ENCODE results near the gene ATP2B1.

ATP2B1 gene

DNA sequence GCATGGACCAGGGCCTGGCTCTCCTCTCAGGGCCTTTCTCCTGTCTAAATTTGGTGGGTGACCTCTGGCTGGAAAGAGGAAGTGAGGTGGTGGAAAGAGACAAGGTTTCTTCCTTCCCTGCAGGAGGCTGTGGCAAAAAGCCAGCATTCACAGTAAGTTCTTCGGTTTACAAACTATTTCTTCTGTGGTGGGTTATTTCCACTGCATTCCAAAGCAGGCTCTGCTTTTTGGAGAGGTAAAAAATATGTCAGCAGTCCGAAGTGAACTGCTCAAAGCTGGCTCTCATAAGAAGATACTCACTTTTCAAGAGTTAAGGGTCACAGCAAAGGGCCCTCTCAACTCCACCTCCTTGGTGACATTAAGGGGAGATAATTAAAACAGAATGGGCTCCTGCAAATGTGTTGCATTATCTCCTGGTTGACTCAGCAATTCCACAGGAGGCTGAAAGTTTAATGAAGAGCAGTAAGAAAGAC is 133.9 kb downstream of the ATP2B1 start:
- peak; percentile 43 for DNase-seq

DNA sequence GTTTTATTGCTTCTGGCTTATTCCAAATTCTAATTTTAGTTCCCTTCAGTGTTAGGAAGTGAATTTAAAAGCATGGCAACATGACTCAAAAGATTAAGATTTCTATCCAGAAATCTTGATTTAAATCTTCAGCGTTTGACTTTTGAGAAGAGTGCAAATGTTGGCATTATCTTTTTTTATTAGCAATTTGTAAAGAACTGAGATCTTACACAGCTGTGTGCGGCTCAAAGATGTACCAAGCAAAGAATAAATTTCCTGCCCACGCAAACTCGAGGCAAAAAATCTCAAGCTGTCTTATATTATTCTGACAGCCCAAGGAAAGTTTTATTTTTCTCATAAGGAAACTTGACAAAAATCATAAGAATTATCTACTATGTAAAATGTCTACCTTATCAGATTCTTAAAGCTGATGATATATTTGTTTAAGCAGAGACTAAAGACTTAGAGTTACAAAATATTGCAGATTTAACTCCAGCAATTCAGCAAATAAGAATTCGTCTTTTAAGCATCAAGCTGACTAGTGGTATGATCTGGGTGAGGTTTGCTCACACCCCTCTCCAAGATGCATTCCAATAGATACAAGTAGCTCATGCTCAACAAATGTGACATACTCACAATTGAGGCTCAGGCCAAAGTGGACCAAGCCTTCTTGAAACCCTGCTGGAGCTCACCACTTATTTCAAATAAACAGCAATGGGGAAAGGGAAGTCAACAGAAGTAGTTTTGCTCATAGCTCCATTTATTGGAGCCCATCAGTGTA is 135.4 kb downstream of the ATP2B1 start:
- no peak for DNase-seq

DNA sequence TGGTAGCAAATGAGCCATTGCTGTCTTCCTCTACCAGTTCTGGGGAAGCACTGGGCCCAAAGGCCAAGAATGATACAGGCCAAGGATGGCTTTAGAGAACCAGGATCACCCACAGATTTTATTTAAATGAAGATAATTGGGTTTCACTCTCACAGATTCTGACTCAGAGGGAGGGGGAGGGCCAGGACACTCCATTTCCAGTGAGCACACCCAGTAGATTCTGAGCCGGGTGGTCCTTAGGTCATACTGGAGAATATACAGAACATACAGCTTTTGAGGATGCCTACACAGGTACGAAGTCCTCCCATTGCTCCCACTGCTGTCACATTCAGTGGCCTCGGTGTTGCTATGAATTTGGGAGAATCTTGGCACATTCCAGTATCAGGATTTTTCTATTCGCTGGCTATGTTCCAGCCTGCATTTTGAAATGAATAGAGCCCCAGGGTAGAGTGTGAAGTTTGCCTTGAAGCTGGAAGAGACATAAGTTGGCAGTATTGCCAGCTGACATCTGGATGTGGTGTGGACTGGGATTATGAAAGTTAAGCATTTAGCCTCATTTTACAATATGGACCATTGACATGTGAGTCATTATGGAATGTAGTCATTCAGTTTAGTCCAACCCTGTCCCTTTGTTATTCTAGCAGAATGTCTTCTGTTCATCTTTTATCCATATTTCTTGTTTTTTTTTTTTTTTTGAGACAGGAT is 137.0 kb downstream of the ATP2B1 start:
- no peak for DNase-seq

DNA sequence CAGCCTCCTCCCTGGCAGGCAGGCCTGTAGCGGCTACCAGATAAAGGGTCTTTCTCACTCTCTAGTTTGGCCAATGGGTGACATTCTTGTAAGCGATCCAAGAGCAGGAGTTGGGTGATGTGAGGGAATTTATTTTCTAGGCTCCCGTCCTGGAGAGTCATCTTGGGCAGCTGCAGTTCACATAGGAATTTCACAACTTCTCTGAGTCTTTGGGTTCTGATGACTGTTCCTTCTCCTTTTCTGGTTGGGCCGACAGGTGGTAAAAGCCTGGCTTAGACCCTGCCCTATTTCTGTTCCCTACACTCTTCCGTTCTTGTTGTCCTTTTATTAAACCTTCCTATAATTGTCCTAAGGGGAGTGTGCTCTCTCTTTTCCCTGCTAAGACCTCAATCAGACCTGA is 140.2 kb downstream of the ATP2B1 start:
- DNase-seq, result no peak

DNA sequence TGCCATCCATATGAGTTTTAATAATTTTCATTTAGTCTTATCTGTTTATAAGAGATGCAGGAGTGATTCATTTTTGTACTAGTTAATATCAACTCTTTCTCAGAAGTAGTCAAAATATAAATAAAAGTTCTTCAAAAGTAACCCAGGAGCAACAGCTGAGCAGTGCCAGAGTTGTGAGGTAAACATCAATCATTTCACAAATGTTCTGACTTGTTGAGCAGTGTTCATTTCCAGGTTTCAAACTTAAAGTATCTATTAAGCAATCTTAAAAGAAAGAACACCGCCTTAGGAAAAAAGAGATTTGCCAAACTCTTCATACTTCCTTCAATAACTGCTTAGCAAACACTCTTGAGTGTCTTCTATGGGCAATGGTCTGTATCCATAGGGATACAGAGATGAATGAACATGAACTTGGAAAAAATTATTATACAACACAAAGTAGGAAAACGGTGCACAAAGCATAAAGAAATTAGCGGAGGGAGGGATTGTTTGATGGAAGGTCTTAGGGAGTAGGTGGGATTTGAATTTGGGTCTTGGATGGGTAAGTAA is 140.9 kb downstream of the ATP2B1 start:
- DNase-seq, result no peak

DNA sequence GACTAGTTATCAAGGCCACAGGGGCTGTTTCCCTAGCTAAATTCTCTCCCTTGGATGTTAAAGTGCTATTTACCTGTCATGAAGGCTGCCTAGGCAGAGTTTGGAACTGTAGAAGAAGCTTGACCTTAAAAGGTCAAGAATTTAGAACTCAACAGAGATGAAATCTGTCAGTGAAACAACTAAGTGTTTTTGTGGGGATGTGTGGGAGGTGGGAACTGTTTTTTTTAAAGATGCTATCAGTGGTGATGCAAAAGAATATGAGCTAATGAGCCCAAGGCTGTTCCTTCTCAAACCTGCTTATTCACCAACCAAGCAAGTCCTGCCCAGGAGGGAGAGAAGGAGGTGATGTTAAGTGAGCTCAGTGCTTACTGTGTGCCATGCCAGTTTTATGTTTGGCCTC is 142.0 kb downstream of the ATP2B1 start:
- DNase-seq, result no peak

DNA sequence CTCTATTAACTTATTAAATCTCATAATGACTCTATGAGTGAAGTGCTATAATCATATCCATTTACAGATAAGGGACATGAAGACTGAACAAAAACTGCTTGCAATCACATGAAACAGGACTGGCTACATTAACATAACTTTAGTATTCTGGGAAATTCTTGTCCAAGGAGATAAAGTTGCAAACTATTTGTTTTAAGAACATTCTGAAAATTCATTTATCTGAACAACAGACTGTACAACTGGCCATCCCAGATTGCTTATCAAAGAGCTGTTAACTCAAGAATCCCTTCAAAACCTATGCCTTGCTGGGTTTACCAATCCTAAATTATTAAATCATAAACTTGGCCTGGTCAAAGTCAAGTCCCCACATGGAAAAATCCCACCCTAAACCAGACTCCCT is 143.6 kb downstream of the ATP2B1 start:
- no peak for DNase-seq

DNA sequence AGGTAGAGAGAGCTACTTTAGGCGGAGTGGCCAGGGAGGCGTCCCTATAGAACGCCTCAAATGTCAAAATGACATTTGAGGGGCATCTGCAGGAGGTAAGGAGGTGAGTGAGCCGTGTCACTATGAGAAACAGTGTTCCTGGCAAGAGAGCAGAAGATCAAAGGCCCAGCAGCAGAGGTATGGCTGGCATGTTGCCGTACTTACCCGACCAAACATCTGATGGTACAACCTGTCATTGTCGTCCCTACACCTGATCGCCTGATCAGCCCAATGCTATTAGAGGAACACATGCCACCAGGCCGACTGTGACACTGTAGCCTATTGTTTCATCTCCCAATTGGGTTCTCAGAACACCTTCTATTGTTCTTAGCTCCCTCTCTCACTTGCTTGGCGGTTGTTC is 148.9 kb downstream of the ATP2B1 start:
- no peak for DNase-seq

DNA sequence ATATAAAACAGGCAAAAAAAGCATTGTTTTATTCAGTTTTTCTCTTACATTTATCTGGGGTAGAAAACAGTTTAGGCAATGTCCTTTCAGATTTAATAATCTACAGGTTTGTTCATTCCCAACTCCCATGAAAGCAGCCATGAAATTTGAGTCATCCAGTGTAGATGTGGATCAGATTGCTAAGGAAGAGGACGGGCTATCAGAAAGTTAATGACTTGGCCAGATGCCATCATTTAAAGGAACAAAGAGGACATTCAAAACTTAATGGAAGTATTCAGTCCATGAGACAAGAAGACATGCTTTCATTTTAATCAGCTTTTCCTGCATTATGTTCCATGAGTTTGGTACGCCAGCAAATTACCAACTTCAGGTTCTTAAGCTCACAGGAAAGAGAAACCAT is 151.7 kb downstream of the ATP2B1 start:
- no peak for DNase-seq

DNA sequence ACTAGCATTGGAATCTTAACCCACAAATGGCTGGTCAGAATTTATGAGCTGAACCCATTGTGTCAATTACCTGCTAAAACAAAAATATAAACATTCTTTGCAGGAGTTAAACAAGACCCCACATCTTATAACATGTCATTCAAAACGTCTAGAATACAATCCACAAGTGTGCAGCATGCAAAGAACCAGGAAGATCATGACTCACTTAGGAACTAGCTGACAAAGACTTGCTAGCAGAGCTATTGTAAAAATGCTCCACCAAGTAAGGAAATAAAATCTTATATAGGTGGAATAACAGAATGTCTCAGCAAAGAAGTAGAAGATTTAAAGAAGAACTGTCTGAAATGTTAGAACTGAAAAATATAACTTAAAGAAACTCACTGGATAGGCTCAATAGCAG is 156.3 kb downstream of the ATP2B1 start:
- DNase-seq, result no peak

DNA sequence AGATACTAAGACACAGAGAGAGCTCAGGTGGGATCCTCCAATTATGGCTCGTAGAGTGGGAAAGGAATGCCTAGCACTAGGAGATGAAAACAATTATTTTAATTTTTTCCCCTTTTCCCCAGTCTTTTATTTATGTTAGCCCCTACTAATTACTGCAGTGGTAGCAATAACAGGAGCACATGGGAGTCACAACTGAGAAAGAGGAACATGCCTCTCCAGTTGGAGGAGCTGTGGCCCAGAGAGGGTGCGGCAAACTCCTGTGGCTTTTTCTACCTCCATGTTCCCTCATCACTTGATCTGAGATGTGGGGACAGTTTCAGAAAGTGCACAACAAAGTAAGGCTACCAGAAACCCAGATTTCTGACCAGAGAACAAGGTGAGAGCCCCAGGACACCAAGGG is 156.9 kb downstream of the ATP2B1 start:
- DNase-seq, result no peak

DNA sequence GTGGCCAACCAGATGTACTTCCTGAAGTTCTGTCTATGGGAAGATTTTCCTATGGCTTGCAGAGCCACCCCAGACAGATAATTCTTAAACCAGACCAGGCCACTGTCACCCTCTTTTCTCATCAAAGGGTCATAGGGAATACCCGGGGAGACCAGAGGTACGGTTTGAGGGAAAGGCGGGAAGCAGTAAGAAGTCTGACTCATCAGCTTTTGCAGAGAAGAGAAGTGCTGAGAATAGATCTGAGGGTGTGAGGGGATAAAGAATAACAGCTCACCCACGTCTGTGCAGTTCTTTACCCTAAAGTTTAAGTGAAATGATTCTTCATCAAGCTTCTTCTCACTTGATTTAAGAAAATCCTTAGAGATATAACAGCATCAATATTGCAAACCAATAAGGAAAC is 161.5 kb downstream of the ATP2B1 start:
- no peak for DNase-seq

DNA sequence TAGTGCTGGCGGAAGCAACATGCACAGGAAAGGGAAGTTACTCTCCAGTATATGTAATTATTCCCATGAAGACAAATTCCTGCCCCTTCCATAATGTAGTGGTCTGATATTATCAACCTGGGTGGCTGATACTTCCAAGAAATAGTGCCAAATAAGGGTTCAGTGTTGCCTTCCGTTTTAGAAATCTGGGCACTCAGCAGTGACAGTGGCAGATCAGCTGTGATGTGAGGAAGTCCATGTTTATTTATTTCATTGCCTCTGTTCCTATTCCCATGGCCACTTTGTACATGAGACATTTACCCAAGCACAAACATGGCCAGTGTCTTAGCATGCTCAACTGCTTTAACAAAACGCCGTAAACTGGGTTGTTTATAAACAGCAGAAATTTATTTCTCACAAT is 162.5 kb downstream of the ATP2B1 start:
- no peak for DNase-seq

DNA sequence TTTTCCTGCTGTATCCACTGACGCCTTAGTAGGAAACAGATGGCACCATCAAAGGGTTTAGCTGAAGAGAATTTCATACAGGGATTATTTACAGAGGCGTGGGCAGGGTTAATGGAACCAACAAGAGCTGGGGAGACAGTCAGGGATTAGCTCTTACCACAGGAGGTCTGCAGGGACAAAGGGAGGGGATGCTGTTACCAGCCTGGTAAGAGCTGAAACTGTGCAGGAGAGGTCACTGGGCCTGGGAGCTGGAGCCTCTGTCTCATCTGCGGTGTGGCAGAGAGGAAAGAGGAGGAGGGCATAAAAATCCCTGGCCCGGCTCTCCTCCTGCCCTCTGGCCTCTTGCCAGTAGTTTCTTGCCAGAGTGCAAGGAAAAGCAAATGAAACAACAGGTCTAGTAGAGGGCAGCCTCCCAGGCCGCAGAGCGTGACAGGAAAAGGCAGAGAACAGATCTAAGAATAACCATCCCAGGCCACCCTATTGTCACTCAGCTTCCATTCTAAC is 163.9 kb downstream of the ATP2B1 start:
- no peak for DNase-seq

DNA sequence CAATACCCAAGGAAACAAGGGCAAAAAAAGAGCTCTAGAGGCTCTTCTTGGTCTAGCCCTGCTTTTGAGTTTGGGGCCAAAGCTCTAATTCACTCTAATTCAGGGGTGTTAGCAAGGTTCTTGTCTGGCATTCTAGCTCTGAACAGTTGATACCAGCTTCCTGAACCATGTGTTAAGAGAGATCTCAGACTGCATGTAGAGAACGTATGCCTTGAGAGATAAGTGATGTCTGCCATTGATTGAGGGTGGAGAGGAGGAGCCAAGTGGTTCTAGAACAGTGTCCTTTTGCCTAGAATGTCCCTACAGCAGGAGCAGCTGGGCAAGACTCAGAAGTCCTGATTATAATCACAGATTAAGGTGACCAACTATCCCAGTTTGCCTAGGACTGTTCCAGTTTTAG is 164.6 kb downstream of the ATP2B1 start:
- DNase-seq, result no peak

DNA sequence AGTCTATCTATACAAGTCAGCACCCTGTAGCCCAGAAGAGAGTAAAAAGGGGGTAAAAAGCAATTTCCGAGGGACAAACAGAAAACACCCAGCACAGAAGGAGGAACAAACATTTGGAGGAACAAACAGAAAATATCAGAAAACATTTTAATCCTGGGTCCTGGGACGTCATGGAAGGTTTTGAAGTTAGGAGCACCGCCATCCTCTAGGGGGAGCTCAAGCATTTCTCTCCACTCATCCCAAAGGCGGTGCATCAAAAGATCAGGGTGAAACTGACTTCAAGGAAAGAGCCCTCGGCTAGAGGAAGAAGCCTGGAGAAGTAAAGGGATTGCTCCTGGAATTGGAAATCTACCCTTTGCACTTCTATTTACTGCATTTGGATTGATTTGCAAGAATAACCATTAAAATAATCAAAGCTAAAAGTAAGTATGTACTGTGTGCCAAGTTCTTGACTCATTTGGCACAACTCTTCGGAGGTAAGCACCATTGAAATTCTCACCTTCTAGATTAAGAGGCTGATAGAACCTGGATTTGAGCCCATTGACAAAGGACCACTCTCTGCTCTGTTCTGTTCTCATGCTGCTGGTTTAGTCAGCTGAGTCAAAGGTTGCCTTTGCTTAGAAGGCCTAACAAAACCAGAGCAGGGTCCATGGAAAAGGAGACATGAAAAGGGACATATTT is 165.6 kb downstream of the ATP2B1 start:
- peak; percentile 15 for DNase-seq

DNA sequence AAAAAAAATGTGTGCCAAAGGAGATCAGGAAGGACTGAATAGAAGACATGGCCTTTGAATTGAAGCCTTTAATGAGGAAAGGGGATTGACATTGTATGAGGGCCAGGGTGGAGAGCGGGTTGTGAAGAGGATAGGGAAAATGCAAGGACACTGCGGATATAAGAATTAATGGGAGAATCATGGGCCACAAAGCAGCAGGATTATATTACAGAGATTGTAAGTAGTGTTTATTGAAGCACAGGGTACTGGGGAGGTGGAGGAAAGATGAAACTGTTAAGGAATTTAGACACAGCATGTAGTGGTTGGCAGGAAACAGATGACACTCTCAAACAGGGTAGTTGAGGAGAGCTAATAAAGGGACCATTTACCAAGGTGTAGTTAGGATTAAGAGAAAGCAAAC is 166.4 kb downstream of the ATP2B1 start:
- DNase-seq, result no peak

DNA sequence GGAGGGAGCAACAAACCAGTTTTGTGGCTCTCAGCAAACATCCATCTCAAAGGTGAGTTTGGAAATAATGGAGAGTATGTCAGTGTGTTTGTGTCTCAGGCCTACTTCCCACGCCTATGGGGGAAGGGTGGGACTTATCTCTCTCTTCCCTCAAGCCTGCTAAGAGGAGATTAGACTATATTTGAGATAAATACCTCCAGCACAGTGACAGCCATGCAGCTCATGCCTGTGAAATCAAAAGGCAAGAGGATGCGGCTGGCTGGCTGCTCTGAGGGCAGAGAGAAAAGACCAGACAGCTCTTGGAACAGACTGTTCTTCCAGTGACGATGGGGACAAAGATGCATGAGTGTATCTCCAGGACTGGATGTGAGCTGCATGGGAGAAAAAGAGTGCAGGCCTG is 168.1 kb downstream of the ATP2B1 start:
- no peak for DNase-seq

DNA sequence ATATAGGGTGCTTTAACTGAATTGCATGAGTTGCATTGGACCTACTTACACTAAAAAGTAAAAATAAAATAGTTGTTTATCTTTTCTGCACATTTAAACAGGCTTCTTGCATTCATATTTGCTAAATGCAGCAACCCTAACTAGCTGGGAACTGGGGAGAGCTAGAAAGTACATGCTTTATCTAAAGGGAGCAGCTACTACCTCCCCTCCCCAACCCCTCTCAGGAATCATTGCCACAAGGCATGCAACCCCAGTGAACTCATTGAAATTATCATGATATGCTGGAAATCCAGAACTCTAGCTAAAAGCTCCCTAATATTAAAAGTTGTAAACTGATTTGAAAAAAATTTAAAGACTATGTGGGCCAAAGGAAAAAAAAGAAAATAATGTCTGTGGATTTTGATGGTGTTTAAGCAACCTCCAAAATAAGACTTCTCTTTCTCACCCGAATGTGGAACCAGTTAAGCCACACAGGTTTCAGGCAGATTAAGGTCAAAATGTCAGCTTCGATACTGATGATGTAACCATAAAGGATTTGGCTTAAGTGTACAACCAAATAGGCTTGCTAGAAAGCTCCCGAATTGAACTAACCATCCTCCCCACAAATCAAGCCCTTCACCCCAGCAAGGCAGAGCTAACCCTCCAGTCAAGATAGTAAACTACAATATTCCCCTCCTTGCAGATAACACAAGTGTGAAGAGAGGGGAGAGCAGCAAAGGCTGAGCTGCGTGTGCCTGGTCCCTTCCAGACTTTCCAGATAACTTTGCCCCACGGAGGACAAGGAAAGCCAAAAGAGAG is 169.0 kb downstream of the ATP2B1 start:
- DNase-seq, result no peak

DNA sequence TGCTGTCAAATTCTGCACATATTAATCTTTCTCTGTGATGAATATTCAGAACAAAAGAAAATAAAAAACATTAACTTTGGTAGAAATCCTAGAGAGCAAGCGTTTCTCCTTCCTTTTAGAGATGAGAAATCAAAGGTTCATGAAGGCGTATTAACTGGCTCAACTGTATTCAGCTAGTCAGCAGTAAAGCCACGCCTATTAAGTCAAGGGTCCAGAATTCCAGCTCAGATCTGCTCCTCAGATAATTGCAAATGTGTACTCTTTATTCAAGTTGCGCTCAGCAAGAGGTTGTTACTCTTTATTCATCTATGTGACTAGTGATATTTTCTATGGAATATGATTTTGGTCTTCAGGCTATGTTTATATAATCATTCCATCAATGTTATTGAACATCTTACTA is 169.7 kb downstream of the ATP2B1 start:
- no peak for DNase-seq
